C4-2B (cell line): ENCODE measurements around the gene CMTM8.

Experiments
- CTCF ChIP-seq: fragments of 450-650 bp; conservative IDR thresholded peaks from 2 replicates; pipeline ENCODE4 v1.5.1; 2017; ENCODE audit warnings: mild to moderate bottlenecking
- ZFX ChIP-seq: fragments of 450-650 bp; IDR thresholded peaks from 2 replicates; pipeline ENCODE4 v1.6.1; 2017

- TF ChIP-seq CTCF (no peak), ZFX (no peak)
Measured at GRCh38 chr3:32278714-32279113, 40.2 kb downstream of the CMTM8 start.
